Activated T-helper 1 cell treated with Interleukin-2 at 50 U/mL for 16 hours (primary cell): ENCODE data around the gene PHACTR3.

ENCODE experiments used
- DNase-seq: peaks from one replicate; pipeline ENCODE4 v3.0.0-alpha.2; 2020; ENCODE audit warnings: low read depth

The PHACTR3 gene

GRCh38 chr20:59574308-59574707 lies 30.0 kb upstream of the PHACTR3 start:
- DNase-seq: no peak

DNA sequence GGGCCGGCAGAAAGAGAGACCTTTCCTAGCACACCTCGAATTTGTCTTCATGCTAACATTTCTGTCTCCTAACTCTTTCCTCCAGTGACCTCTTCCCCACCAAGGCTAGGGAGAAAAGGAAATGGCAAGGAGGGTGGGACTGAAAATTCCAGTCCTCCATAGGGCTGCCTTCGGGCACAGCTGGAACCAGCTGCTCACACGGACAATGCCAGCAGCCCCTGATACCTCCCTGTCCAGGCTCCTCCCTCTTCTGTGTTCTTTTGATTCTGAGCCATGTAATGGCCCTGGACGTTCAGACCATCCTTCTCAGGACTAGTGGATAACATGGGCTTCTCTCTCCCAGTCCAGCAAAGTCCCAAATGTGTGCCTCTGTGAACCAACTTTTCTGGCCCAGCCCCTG lies 29.1 kb upstream of the PHACTR3 start:
- DNase-seq: no peak

- DNase-seq: no peak
These were observed 28.7 kb upstream of the PHACTR3 start for GRCh38 chr20:59575653-59576052.

- DNase-seq: no peak
These were observed 28.0 kb upstream of the PHACTR3 start for GRCh38 chr20:59576216-59576953.

DNA sequence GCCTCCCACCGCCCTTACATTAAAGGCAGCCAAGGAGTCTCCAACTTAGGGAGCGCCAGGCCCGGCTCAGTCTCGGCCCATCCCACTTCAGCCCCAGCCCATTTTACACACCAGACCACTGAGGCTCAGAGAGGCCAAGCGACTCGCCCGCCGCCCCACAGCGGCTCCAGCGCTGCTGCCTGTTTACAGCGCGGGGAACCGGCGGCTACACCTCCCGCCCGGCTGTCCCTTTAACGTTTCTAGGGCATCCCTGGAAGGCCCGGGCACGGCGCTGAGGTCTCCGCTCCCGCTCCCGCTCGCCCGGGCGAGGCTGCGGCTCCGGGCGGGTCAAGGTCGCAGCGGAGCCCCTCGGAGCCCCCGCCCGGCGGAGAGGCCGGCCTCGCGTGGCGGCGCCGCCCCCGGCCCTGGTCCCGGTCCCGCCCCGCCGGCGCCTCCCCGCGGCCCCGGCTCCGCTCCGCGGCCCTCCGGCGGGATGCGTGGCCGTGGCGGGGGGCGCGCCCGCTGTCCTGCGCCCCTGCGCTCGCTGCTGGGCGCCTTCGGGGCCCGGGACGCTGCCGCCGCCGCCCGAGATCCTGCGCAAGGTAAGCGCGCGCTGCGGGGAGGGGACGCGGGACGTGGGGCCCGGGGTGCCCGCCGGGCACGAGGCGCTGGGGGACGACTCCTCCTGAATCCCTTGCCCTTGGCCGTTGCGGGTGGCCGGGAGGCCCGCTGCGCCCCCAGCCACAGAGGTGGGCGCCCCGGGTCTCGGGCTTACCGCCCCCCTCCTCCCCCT lies 27.1 kb upstream of the PHACTR3 start:
- DNase-seq: no peak

- DNase-seq: no peak
These were observed 26.4 kb upstream of the PHACTR3 start for GRCh38 chr20:59577809-59578435.

DNA sequence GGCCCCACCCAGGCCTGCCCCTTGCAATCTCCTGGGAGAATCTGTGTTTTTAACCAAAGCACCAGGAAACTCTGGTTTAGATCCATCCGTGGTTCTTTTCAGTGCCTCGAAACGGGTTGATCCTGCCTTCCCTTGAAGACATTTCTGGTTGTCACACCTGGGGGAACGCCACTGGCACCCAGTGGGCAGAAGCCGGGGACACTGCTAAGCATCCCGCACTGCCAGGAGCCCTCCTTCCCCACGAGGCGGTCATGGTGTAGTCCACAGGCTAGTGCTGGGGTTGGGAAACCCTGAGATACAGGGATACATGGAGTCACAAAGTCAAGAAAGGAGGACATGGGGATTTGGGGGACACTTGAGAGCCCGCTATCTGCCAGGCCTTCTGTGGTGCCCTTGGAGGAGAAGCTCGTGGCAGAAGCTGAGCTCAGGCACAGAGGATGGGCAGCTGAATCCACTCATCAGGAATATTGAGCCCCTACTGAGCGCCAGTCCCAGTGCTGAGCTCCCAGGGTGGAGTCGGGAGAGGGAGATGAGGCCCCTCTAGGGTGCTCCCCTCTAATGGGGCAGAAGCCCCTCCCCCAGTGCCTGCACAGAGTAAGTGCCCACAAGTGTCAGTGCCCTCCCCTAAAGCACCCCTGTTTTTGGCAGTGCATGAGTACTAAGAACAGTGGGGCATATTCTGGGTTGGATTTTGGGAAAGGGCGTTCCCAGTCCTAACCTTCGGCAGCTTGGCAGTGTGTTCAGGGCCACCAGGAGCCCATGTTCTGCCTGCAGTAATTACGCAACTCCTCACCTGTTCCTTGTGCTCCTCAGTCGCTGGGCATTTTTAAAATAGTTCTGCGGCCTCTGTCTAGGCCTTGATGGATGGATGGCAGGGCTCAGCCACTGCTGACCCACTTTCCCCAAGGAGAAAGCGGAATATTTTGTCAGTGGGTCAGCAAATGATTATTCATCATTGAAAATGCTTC lies 25.6 kb upstream of the PHACTR3 start:
- no peak for DNase-seq

GRCh38 chr20:59579404-59580145 lies 24.8 kb upstream of the PHACTR3 start:
- no peak for DNase-seq

DNA sequence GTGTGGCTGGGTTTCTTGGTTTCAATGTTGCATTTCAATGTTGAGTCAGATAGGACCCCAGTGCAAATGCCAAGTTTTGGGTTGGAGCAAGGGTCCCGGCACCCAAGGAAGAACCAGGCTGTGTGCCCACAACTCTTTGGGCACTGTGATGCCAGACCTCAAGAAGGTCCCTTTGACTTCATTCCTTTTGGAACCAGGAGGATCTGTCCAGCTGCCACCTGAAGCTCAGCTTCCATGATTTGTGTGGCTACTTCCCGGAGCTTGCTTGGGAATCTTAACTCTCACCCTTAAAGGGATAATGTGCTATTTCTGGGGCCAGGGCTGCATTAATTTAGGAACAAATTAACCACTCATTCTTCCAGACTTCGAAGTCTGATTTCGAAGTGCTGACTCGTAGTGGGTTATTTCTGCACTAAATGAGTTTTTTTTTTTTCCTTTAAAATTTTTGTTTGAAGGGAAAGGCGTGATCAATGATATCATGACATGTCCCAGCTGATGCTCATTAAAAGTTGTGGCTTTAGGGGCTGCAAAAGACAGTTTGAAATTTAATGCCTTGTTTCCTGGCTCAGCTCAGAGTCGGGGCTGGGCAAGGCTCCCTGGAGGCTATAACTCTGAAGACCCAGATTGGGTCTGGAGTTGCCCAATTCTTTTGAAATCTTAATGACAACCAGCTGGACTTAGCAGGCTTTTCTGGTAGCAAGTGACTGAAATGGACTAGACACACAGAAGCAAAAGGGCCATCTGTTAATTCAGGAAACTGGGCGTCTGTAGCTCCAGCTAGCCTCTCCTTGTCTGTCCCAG lies 24.0 kb upstream of the PHACTR3 start:
- DNase-seq: no peak

DNA sequence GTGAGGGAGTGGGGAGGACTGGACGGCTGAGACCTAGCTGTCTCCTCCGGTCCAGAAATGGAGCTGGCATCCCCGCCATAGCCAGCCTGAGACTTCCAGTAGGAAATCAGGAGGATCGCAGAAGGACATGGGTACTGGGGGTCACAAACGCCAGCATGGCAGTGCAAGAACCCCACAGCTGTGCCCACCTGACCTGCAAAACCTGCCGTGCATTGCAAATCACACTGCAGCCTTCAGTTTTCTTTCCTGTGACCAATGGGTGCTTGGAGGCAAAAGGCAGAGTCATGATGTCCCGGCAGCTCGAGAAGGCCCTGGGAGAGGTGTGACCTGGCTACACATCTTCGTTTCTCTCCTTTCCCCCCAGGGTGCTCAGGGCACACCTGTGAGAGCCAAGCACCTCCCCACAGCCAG lies 23.3 kb upstream of the PHACTR3 start:
- DNase-seq: no peak

GRCh38 chr20:59581993-59582679 lies 22.2 kb upstream of the PHACTR3 start:
- no peak for DNase-seq

DNA sequence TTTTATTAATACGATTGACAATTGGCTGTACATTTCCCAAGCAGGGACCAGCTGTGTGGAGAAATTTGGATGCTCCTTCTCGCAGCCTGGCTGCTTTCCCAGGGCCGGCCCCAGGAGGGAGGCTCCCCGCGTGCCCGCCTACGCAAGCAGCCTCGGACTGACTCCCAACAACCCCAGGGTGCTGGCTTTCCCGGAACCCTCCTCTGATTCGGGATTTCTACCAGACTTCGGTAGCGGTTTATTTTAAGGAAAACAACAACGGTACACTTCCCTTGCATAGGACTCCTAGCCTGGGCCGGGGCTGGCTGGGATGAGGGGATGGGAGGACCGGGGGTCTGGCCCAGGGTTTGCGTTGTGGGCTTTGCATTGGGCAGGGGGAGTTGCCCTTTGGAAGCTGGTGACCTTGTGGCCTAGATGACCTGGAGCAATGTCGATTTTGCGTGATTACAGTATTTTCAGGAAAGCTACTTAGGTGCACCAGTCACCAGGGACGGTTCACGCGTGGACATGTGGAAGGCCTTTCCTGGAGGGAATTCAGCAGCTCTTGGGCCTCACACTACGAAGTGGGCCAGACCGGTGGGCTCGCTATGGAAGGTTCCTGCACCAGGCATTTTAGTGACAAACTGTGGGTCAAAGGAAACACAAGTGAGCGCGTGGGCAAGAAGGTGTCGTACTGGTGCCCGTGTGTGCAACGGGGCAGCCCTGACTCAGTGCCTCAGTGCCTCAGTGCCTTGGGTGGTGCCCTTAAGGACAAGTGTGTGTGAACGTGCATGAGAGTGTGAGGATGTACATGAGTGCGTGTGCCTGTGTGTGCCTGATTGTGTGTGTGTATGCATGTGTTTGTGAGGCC lies 20.7 kb upstream of the PHACTR3 start:
- no peak for DNase-seq

DNA sequence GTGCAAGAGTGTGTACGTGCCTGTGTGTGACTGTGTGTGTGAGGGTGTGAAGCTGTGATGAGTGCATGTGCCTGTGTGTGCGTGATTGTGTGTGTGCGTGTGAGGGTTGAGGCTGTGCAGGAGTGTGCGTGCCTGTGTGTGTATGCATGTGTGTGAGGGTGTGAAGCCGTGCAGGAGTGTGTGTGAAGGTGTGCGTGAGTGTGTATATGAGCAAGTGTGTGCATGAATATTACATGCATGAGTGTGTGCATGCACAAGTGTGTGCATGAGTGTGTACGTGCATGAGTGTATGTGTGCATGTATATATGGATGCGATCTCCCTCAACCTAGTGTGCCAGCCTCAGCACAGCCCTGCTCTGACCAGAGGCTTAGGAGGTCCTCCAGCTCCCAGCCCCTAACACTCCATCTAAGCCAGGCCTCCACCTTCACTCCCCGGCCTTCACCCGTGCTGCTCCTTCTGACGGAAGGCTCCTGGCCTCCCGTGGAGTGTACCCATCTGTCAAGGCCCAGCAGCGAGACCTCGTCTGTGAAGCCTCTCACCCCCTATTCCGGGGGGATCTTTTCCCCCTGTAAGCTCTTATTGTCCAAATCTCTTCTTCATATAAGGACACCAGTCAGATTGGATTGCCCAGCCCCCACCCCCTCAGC lies 19.9 kb upstream of the PHACTR3 start:
- no peak for DNase-seq

DNA sequence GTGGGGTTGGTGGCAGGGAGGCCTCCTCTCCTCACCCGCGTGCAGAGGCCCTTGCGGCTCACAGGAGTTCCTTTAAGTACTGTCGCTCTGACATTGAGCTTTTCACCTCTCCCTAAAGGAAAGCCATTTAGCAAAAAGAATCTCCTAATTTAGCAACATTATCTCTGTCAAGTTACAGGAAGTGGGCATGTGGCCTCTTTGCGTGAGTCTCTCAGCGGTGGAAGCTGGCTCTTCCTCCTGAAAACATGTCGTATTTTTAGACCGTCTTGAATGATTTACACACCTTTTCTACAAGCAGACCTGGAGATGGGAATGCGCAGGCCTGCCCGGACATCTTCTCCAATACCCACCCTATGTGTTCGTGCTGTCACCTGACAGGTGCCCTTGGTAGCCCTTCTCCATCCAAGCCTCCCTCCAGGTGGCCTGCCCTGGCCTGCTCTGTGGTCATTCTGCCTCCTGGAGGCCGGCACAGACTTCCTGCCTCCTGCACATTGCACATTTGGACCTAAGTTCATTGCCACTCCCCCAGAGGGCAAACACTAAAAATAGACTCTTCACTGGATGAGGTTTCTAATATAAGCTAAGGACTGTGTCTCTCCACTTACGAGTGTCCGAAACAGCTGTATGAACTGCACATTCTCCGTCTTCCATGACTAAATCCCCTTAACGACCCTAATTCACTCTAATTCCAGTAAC lies 18.5 kb upstream of the PHACTR3 start:
- DNase-seq: no peak

- no peak for DNase-seq
These were observed 17.7 kb upstream of the PHACTR3 start for GRCh38 chr20:59586613-59587012.

GRCh38 chr20:59587570-59587969 lies 16.8 kb upstream of the PHACTR3 start:
- DNase-seq: no peak

GRCh38 chr20:59588236-59588855 lies 16.0 kb upstream of the PHACTR3 start:
- DNase-seq: no peak
